ENCODE results near the gene GNL2.

The GNL2 gene

GRCh38 chr1:37570528-37571334 is 25.0 kb downstream of the GNL2 start:
- peaks cover 51% of the 10 kb centered on the region for H3K4me1 ChIP-seq (ENCODE audit: low read depth, poor library complexity, severe bottlenecking)
- H3K4me3 ChIP-seq (IDR thresholded peaks at IDR 0.05; ENCODE audit: insufficient read depth, low read depth, low read length), result no peak overlapping the region
- TF ChIP-seq CTCF (conservative IDR thresholded peaks at IDR 0.05; ENCODE audit: low read depth, low read length), result no peak
- H3K79me2 ChIP-seq (ENCODE audit: insufficient read depth, low read depth), result no peaks in the 10 kb centered on the region
- H4K20me1 ChIP-seq (ENCODE audit: insufficient read depth), result no peaks in the 10 kb centered on the region
- no peak overlapping the region for H2AFZ ChIP-seq (ENCODE audit: low read depth)
- peak overlapping the region; percentile 47; the same call in 1 of the 2 replicates for H3K4me2 ChIP-seq
- peaks cover 28% of the 10 kb centered on the region; the same call in 1 of the 2 replicates for H3K36me3 ChIP-seq (ENCODE audit: insufficient read depth)
- peak overlapping the region; percentile 56 for H3K27ac ChIP-seq
- H3K27me3 ChIP-seq (ENCODE audit: insufficient read depth, low read depth), result no peaks in the 10 kb centered on the region
- H3K9ac ChIP-seq, result no peak overlapping the region

DNA sequence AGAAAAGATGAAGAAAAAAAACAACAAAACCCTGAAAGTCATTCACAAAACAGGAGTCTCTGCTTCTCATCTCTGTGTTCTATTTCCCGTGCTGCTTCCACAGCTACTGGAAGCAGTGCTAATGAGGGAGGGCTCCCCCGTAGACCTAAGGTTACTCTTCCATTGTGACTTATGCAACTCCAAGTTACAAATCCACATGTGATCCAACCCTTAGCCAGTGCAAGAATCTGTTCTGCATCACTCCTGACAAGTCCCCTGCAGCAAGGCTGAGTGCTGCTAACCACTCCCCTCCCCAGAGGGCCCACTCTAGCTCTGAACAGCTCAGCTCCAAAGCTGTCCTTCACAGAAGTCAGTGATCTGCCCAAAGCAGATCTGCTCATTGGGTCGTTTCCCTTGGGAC is 28.7 kb downstream of the GNL2 start:
- H3K4me1 ChIP-seq (ENCODE audit: low read depth, poor library complexity, severe bottlenecking), result peaks cover 34% of the 10 kb centered on the region
- H3K9ac ChIP-seq, result no peak overlapping the region
- no peak overlapping the region for H3K27ac ChIP-seq
- H3K79me2 ChIP-seq (ENCODE audit: insufficient read depth, low read depth), result no peaks in the 10 kb centered on the region
- no peak overlapping the region for H2AFZ ChIP-seq (ENCODE audit: low read depth)
- no peak overlapping the region for H3K4me3 ChIP-seq (IDR thresholded peaks at IDR 0.05; ENCODE audit: insufficient read depth, low read depth, low read length)
- H3K27me3 ChIP-seq (ENCODE audit: insufficient read depth, low read depth), result no peaks in the 10 kb centered on the region
- no peak for TF ChIP-seq CTCF (conservative IDR thresholded peaks at IDR 0.05; ENCODE audit: low read depth, low read length)
- no peak overlapping the region for H3K4me2 ChIP-seq
- peaks cover 10% of the 10 kb centered on the region; the same call in 1 of the 2 replicates for H3K36me3 ChIP-seq (ENCODE audit: insufficient read depth)
- H4K20me1 ChIP-seq (ENCODE audit: insufficient read depth), result no peaks in the 10 kb centered on the region

DNA sequence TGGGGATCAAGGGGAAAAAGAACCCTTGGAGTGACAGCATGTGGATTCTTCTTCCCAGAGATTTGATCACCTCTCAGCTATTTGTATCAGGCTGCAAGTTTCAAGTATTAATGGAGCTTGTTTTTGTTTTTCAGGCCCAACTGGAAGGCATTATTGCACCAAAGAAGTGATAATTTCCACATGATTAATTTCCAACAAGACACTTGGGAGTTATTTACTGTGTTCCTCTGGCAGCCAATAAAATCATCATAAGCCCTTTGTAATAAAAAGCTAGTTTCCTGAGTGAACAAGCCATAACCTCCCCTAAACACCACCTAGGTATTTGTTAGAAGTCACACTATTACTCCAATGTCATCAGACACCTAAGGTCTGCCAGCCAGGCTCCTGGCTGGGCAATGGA is 30.8 kb downstream of the GNL2 start:
- H3K9ac ChIP-seq, result no peak overlapping the region
- peaks cover 10% of the 10 kb centered on the region; the same call in 1 of the 2 replicates for H3K36me3 ChIP-seq (ENCODE audit: insufficient read depth)
- H3K79me2 ChIP-seq (ENCODE audit: insufficient read depth, low read depth), result no peaks in the 10 kb centered on the region
- H3K27me3 ChIP-seq (ENCODE audit: insufficient read depth, low read depth), result no peaks in the 10 kb centered on the region
- H4K20me1 ChIP-seq (ENCODE audit: insufficient read depth), result no peaks in the 10 kb centered on the region
- no peak overlapping the region for H3K4me3 ChIP-seq (IDR thresholded peaks at IDR 0.05; ENCODE audit: insufficient read depth, low read depth, low read length)
- no peak overlapping the region for H3K4me2 ChIP-seq
- H2AFZ ChIP-seq (ENCODE audit: low read depth), result no peak overlapping the region
- no peak overlapping the region for H3K27ac ChIP-seq
- TF ChIP-seq CTCF (conservative IDR thresholded peaks at IDR 0.05; ENCODE audit: low read depth, low read length), result no peak
- peaks cover 12% of the 10 kb centered on the region for H3K4me1 ChIP-seq (ENCODE audit: low read depth, poor library complexity, severe bottlenecking)

- no peak overlapping the region; the same call in 1 of the 2 replicates for H3K27ac ChIP-seq
- TF ChIP-seq CTCF (conservative IDR thresholded peaks at IDR 0.05; ENCODE audit: low read depth, low read length), result no peak
- H4K20me1 ChIP-seq (ENCODE audit: insufficient read depth), result no peaks in the 10 kb centered on the region
- no peaks in the 10 kb centered on the region for H3K4me1 ChIP-seq (ENCODE audit: low read depth, poor library complexity, severe bottlenecking)
- H3K27me3 ChIP-seq (ENCODE audit: insufficient read depth, low read depth), result no peaks in the 10 kb centered on the region
- H3K4me2 ChIP-seq, result no peak overlapping the region
- peaks cover 3% of the 10 kb centered on the region; the same call in 1 of the 2 replicates for H3K36me3 ChIP-seq (ENCODE audit: insufficient read depth)
- no peaks in the 10 kb centered on the region for H3K79me2 ChIP-seq (ENCODE audit: insufficient read depth, low read depth)
- H3K4me3 ChIP-seq (IDR thresholded peaks at IDR 0.05; ENCODE audit: insufficient read depth, low read depth, low read length), result no peak overlapping the region
- H3K9ac ChIP-seq, result no peak overlapping the region
- H2AFZ ChIP-seq (ENCODE audit: low read depth), result no peak overlapping the region
Measured at GRCh38 chr1:37562984-37563383, 32.8 kb downstream of the GNL2 start.
